GM04504 (cell line): ENCODE measurements around the gene MACO1.
"Not testable (repeated sequence)": the region's sequence is repeated elsewhere in the genome, so short reads cannot be mapped to it uniquely, and the experiment has no call there.

Experiments used
- DNase-seq: peaks from one replicate; pipeline ENCODE4 v3.0.0-alpha.2; 2012; ENCODE audit warnings: low read depth

MACO1 gene

GRCh38 chr1:25487628-25488027 lies 56.9 kb downstream of the MACO1 start:
- DNase-seq: no peak

GRCh38 chr1:25492323-25492722 lies 61.6 kb downstream of the MACO1 start:
- no peak for DNase-seq

GRCh38 chr1:25494952-25495351 lies 64.3 kb downstream of the MACO1 start:
- DNase-seq: no peak

- DNase-seq: no peak
Measured at GRCh38 chr1:25500694-25501093, 70.0 kb downstream of the MACO1 start.

GRCh38 chr1:25501235-25502058 lies 70.8 kb downstream of the MACO1 start:
- peak; percentile 40 for DNase-seq

- no peak for DNase-seq
Measured at GRCh38 chr1:25502957-25503356, 72.3 kb downstream of the MACO1 start.

- DNase-seq: no peak
Measured at GRCh38 chr1:25503551-25504426, 73.1 kb downstream of the MACO1 start.

- no peak for DNase-seq
Measured at GRCh38 chr1:25504706-25505595, 74.3 kb downstream of the MACO1 start.

GRCh38 chr1:25505656-25506385 lies 75.1 kb downstream of the MACO1 start:
- DNase-seq: no peak

GRCh38 chr1:25506566-25507463 lies 76.1 kb downstream of the MACO1 start:
- DNase-seq: not testable (repeated sequence)

- DNase-seq: no peak
Measured at GRCh38 chr1:25513666-25514065, 83.0 kb downstream of the MACO1 start.

- DNase-seq: no peak
Measured at GRCh38 chr1:25515033-25515432, 84.3 kb downstream of the MACO1 start.

- no peak for DNase-seq
Measured at GRCh38 chr1:25516686-25517085, 86.0 kb downstream of the MACO1 start.

- no peak for DNase-seq
Measured at GRCh38 chr1:25517476-25518394, 87.0 kb downstream of the MACO1 start.

GRCh38 chr1:25519624-25520023 lies 88.9 kb downstream of the MACO1 start:
- DNase-seq: peak; percentile 57

GRCh38 chr1:25520446-25521061 lies 89.9 kb downstream of the MACO1 start:
- DNase-seq: peak; percentile 32

GRCh38 chr1:25522031-25522655 lies 91.4 kb downstream of the MACO1 start:
- no peak for DNase-seq

GRCh38 chr1:25523542-25523941 lies 92.8 kb downstream of the MACO1 start:
- no peak for DNase-seq
